GM10266 (cell line): ENCODE measurements around the gene PPP1R14B.

Experiments used
- DNase-seq: peaks from one replicate; pipeline ENCODE4 v3.0.0; 2012; ENCODE audit errors: extremely low spot score
- CTCF ChIP-seq: IDR thresholded peaks from 2 replicates; pipeline ENCODE4 v1.5.1; 2012; ENCODE audit warnings: mild to moderate bottlenecking, low read depth; ENCODE audit not compliant: control insufficient read depth, insufficient read depth; ENCODE audit errors: missing control alignments

The PPP1R14B gene

GRCh38 chr11:64196626-64197025 is 50.1 kb downstream of the PPP1R14B start:
- DNase-seq: no peak

More at GRCh38 chr11:64196626-64197025, 50.1 kb downstream of the PPP1R14B start:
- TF ChIP-seq CTCF: no peak
